Skeletal muscle cell (primary cell): ENCODE measurements around the gene ADGRG1.
"Not testable (repeated sequence)": the region's sequence is repeated elsewhere in the genome, so short reads cannot be mapped to it uniquely, and the experiment has no call there.

ENCODE experiments used
- DNase-seq: peaks from one replicate; pipeline ENCODE4 v3.0.0-alpha.2; 2010; ENCODE audit warnings: low read depth
- H3K4me3 ChIP-seq: 2 replicates; pipeline ENCODE4 v1.5.1; 2011; ENCODE audit warnings: low read depth, mild to moderate bottlenecking, control low read depth, low read length, moderate library complexity

The ADGRG1 gene

GRCh38 chr16:57628008-57628781 lies at the start of gene ADGRG1:
TSS of gene ADGRG1 (plus strand) at chr16:57628630. CDS start at chr16:57650288, 21,658 bp downstream.
- peak; percentile 88 for DNase-seq
- H3K4me3 ChIP-seq, result peak within 1 kb of the TSS; percentile 25

- no peak for DNase-seq
- no peak overlapping the region for H3K4me3 ChIP-seq
Measured at GRCh38 chr16:57579361-57579665, 49.1 kb upstream of the ADGRG1 start.

- DNase-seq, result no peak
- H3K4me3 ChIP-seq, result no peak overlapping the region
Measured at GRCh38 chr16:57585051-57585687, 43.3 kb upstream of the ADGRG1 start.

- DNase-seq, result no peak
Measured at GRCh38 chr16:57588831-57589230, 39.6 kb upstream of the ADGRG1 start.

GRCh38 chr16:57589374-57589773 lies 39.1 kb upstream of the ADGRG1 start:
- DNase-seq, result no peak

More at GRCh38 chr16:57588831-57589230, 39.6 kb upstream of the ADGRG1 start:
- no peak overlapping the region for H3K4me3 ChIP-seq

GRCh38 chr16:57590654-57591085 lies 37.8 kb upstream of the ADGRG1 start:
- peak; percentile 36 for DNase-seq
- no peak overlapping the region for H3K4me3 ChIP-seq

More at GRCh38 chr16:57589374-57589773, 39.1 kb upstream of the ADGRG1 start:
- H3K4me3 ChIP-seq, result no peak overlapping the region

- H3K4me3 ChIP-seq, result no peak overlapping the region
- peak; percentile 60 for DNase-seq
Measured at GRCh38 chr16:57591086-57591869, 37.2 kb upstream of the ADGRG1 start.

GRCh38 chr16:57591870-57592485 lies 36.5 kb upstream of the ADGRG1 start:
- DNase-seq, result no peak

GRCh38 chr16:57592591-57593003 lies 35.8 kb upstream of the ADGRG1 start:
- H3K4me3 ChIP-seq, result no peak overlapping the region
- no peak for DNase-seq

More at GRCh38 chr16:57591870-57592485, 36.5 kb upstream of the ADGRG1 start:
- H3K4me3 ChIP-seq, result no peak overlapping the region

- no peak overlapping the region for H3K4me3 ChIP-seq
- DNase-seq, result no peak
Measured at GRCh38 chr16:57593021-57593420, 35.4 kb upstream of the ADGRG1 start.

- no peak for DNase-seq
- no peak overlapping the region for H3K4me3 ChIP-seq
Measured at GRCh38 chr16:57593990-57594389, 34.4 kb upstream of the ADGRG1 start.

- no peak overlapping the region for H3K4me3 ChIP-seq
- DNase-seq, result no peak
Measured at GRCh38 chr16:57594531-57595031, 33.8 kb upstream of the ADGRG1 start.

- H3K4me3 ChIP-seq, DNase-seq: not testable (repeated sequence)
Measured at GRCh38 chr16:57596234-57596633, 32.2 kb upstream of the ADGRG1 start.

- no peak overlapping the region for H3K4me3 ChIP-seq
- no peak for DNase-seq
Measured at GRCh38 chr16:57598437-57598836, 30.0 kb upstream of the ADGRG1 start.

GRCh38 chr16:57600048-57600835 lies 28.2 kb upstream of the ADGRG1 start:
- no peak overlapping the region for H3K4me3 ChIP-seq
- no peak for DNase-seq

GRCh38 chr16:57600952-57601580 lies 27.4 kb upstream of the ADGRG1 start:
- DNase-seq, result no peak
- no peak overlapping the region for H3K4me3 ChIP-seq

- DNase-seq, result no peak
- no peak overlapping the region for H3K4me3 ChIP-seq
Measured at GRCh38 chr16:57601801-57602478, 26.5 kb upstream of the ADGRG1 start.
